Stimulated activated CD4-positive, alpha-beta T cell treated with anti-CD3 and anti-CD28 coated beads, TNF-alpha, amount 100 ng/mL, for 48 hours (primary cell): ENCODE measurements around the gene DLGAP1.
"Not testable (repeated sequence)": the region's sequence is repeated elsewhere in the genome, so short reads cannot be mapped to it uniquely, and the experiment has no call there.

Source experiments
- DNase-seq, 3 donors: peaks; one replicate each; pipeline ENCODE4 v3.0.0-alpha.2; 2020; ENCODE audit warnings: low read depth in 3 of 3

Gene DLGAP1

DNA sequence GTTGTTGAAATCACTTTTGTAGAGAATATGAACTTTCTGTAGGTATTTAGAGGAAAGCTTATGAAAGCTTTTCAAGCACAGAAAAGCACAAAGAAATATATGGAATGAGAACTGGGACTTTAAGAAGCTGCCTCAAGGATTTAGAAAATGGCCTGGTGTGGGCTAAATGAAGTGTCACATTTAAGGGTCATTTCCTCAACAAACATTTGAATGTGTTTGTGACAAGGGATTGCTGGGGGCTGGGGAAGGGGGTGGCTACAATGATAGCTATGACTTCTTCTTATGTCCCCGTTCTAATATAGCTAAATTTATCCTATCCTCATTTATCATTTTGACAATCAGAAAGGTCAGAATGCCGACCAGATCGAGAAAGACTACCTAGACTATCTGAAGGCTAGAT is 69.2 kb downstream of the DLGAP1 start:
- DNase-seq = no peak

DNA sequence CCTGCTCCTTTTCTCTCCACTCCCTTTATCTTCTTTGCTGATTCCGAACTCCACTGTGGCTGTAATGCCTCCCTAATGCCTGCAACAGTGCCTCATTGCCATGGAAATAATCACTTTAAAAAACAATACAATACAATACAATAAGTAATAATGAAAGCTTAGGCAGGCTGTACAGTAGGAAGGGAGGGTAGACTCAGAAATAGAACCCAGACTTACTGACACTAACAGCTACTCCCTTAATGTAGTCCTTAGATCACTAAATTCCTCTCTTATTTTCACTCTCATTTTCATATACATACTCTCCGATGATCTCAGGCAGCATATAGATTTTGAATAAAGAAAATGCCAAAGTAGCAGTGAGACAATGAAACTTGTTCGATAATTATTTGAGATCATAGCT is 70.2 kb downstream of the DLGAP1 start:
- DNase-seq = no peak

DNA sequence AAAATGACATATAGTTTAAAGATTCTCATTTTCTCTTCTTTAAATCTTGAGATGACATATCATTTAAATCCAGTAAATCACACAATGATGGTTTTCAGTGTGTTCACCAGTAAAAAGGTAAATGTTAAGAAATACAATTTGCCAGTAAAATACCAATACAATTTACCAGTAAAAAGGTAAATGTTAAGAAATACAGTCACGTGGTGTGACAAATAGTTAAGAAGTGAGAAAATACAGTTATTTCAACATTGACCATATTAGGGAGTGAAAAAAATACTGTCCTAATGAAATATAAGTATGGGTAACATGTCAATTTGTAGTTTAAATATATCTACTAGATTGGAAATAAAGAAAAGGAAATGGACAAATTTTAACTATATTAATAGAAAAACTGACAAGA is 80.5 kb downstream of the DLGAP1 start:
- no peak for DNase-seq

DNA sequence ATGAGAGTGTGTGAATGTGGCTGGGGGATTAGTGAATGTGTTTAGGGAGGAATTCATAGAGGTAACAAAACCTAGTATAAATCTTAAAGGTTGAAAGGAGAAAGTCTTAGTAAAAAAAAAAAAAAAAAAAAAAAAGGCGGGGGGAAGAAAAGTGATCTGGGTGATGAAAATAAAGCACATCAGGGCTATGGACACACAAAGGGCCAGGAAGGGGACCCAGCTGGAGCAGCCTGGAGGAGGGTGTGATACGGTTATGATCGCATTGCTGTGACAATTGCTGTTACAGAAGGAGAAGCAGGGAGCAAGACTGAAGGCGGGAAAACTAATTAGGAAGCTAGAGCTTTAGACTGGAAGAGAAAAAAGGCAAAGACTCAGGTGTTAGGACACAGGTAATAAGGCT is 85.4 kb downstream of the DLGAP1 start:
- no peak for DNase-seq

DNA sequence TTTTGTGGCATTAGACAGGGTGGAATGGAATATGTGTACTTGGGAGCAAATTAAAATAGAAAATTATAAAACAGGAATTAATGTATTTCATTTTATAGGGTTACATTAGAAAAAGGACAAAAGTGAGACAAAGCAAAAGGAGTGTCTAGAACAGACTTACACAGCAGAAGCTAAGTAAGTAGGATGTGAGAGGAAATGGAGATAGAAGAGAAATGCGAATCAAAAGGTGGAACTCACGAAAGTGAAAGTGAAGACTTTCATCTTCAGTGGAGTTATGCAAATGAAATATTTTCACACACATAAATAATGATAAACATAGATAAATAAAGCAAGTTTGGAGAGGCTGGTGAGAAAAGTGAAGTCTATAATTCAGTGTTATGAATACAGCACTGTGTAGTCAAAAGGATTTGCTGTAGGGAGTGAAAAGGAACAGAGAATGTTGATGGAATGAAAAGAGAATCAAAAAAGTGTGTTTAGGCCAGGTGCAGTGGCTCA is 94.8 kb downstream of the DLGAP1 start:
- DNase-seq = no peak

DNA sequence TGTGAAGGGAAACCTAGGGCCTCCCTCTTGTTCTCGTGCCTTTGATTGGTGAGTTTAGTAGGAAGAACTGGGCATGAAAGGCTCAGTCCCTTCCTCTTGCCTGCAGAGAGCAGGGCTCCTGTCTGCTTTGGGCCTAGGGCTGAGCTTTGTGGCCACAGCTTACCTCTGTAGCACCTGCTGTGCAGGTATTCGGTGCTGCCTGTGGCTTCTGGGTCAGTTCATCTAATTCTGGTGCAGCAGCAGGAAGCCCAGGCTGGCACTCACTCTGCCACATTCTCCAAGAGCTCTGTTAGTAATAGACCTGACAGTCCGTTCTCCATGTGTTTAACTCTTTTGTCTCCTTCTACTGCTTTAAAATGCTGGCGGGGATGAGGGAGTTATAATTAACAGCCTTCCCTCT is 96.5 kb downstream of the DLGAP1 start:
- no peak for DNase-seq

DNA sequence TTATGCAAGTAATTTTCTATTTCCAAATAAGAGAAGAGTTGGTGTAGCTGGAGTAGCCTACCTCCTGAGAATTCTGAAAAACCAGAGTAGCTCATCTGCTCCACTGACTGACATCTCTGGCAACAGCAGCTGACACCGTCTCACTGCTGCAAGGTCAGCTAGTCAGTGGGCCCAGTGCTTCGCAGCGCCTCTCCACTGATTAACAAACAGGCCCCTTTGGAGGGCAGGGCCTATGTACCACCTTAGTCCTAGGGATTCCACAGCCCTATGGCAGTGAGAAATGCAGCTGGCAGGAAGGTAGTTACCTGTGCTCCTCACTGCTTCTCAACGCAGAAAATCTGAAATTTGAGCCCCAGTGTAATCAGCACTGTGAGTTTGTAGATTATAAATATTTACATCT is 97.5 kb downstream of the DLGAP1 start:
- DNase-seq = no peak

DNA sequence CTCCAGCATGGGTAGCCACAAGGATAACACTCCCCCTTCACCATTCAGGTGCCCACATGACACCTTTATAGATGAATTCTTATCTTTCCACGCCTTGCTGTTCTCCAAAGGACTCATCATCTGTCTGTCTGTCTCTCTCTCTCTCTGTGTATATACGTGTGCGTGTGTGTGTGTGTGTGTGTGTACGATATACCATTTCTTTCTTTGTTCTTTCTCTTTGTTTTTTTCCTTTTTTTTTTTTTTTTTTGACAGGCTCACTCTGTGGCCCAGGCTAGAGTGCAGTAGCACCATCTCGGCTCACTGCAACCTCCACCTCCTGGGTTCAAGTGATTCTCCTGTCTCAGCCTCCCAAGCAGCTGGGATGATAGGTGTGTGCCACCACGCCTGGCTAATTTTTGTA is 98.2 kb downstream of the DLGAP1 start:
- DNase-seq = no peak

DNA sequence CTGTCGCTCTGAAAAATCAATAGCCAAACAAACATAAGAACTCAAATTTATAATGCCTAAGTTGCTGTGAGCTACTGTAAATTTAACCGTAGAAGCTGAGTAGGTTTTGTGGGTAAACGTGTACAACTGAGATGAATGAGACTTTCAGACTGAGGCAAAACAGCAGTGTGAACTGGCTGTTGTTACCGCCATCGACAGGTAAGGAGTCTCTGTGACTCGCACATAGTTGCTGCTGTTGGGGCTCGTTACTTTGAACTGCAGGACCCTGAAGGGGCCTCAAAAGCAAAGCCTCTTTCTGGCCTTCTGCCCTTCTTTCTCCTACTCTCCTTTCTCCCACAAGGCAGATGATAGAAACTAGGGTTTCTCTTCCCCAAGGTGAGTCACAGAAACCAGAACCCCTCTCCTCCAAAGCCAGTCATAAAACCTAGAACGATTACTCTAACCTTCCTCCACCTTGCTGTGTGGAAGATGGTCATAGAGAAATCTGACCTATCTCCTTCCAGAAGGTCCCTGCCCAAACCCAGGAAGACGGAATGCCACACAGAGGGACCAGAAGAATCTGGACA is 101.2 kb downstream of the DLGAP1 start:
- no peak for DNase-seq

DNA sequence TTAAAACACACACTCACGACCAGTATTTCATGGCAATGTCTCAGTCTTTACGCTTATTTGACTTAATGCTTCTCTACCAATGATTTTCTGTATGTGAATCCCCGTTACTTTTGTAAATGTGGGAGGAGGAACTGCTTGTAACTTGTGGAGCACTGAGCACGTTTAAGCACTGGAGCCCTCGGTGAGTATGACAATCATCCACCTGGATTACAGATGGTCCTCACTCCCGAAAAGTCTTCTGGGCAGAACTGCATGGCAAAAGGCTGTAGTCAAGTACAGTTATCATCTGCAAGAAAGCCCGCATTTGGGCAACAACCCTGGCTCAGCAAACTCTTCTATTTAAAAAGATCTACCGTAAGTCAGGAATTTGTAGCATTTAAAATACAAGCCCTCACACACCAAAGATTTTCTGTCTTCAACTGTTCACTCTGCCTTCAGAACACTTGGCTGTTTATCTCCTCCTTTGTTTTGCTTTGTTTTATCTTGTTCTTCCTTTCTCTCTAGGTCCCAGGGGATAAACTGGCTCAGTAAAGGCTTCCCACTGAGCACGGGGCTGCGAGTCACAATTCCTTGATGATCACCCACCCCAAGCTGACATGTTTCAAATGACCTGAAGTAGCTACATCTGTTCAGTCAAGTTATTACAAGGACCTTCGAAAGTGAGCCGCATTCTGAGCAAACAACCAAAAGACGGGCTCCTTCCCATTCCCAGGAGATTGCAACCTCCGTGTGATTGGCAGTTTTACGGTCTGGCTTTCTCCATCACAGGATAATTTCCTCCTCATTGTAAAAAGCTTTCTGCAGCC is 102.2 kb downstream of the DLGAP1 start:
- no peak for DNase-seq

DNA sequence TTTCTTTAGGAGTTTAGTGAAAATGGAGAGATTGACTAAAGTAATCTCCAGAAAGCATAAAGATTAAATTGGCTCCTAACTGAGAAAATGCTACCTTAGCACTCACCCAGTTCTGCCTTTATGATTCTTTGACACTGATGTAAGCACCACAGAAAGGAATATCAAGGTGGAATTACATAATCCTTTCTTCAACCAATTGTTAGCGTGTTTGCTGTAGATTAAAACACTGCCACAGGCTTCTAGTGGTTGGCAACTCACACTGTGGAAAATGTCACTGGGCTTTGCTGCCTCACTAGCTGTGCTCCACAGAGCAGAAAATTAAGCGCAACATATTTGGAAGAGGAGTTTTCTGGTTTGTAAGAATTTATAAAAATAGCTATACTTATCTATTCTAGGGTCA is 104.1 kb downstream of the DLGAP1 start:
- DNase-seq = no peak

DNA sequence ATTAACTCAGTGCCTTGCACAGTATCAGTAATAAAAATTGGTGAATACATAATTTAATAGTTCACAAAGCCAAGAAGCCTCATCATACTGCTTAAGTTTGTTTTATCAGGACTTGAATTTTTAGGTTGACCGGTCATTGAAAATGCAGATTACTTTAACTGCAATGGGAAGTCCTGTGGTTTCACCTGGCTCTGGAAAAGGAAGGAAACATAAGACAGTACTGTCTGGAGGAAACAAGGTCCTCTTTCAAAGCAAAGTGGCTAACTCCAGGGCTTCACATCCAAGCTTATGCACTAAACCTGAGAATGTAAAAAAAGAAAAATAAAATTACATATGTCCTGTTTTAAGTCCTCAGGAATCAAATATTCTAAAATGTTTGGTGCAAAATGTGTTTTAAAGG is 119.7 kb downstream of the DLGAP1 start:
- DNase-seq = no peak

DNA sequence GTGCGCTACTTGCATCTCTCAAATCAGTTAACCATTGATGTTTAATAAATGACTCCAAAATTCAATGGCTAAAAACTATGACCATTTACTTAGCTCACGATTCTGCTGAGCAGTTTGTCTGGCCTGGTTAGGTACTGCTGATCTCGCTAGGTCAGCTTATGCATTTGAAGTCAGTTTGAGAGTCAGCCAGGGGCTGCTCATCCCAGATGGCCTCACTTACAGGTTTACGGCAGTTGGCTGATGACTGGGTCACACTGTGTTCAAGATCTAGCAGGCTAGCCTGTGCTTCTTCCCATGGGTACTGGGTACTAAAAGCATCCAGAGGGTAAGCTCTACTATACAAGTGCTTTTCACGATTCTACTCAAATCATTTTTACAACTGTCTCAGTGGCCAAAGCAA is 122.1 kb downstream of the DLGAP1 start:
- DNase-seq = no peak

DNA sequence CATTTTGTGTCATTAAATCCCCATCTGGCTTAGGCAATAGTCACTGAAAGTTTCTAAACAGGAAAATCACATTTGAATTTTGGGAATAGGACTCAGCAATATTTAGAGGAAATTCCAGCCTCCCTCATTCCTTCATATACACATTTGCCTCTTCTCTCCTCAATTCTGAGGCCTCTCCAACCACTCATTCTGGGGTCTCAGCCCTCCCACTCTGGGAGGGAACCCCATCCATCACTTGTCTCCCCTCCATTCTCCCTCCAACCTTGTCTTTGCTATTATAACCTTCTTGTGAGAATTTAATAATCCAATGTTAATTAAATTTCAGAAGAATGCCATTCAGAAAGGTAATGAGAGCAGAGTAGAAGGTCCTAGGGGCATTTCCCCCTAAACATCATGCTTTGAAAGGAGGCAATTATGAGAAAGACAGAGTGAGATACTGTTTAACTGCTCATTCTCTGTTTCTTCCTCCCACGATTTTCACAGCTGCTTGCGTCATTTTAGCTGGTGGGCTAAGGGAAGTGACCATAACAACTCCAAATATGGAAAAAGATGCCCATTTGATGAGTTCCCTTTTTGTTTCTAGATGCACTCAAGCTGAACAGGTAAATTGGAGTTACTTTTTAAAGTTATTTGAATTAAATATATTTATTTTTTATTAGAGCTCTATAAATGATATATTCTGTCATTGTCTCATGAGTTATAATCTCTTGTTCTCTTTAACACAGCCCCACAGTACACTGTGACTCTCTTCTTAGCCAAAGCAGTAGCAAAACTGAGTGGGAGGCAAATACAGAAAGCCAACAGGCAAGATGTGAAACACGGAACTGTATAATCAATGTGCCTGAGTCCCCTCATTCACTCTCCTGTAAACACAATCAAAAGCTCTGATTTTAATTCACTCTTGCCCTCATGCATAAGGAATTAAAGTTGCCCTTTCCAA is 135.1 kb downstream of the DLGAP1 start:
- DNase-seq = no peak

DNA sequence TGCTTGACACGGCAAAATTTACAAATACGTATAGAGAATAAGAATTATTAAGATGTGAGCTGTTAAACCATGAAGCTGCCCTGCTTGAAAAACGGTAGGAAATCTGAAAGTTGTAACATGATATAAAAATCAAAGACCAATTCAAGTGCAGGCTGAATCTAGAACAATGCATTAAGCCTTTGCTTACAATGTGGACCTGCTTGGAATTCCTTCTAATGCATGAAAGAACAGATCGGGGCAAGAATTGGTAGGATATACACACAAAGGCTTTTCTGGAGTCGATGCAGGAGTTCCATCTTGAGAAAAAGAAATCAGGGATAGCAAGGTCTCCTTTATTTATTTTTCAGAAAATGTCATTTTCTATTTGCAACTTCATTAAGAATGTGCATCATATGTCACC is 136.8 kb downstream of the DLGAP1 start:
- no peak for DNase-seq

DNA sequence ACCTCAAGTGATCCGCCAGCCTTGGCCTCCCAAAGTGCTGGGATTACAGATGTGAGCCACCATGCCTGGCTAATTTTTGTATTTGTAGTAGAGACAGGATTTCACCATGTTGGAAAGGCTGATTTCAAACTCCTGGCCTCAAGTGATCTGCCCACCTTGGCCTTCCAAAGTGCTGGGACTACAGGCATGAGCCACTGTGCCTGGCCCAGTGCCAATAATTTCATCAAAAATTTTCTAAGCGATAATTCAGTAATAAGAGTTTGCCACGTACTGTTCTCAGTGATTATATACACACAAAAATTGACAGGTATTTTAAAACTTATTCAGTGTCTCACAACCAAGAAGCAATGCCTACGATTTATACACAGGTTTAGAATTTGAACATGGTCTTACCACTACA is 143.2 kb downstream of the DLGAP1 start:
- DNase-seq = not testable (repeated sequence)

DNA sequence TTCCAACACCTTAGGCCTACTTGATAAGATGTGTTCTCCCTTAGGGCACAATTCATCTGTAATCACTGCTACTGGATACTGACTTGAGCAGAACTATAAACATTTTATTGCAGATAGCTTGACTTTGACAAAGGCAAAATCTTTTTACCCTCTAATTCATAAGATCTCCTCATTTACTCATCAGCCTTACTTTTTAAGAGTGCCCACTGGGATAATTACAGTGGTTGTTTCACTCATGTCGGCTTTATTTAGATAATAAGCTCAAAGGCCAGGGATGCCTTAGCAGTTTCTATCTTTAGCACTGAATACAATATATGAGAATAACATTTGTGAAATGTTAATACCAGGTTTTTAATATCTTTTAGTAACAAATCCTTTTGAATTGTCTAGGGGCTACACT is 144.0 kb downstream of the DLGAP1 start:
- no peak for DNase-seq

DNA sequence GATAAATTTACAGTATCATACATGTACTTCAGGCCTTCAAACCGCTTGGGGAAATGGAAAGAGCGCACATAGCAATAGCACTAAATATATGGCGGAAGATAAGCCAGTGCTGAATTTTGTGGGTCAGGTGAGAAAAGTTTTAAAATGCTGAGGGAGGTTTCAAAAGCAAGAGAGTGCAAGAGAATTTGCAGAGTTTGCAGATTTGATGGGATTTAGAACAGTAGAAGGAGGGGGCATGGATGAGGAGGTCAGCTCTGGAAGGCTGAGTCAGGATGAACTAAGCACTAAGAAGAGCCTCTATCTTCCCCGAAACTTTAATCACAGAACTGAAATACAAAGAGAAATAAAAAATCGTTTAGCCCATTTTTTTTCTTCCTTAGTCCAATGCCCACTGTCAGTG is 145.9 kb downstream of the DLGAP1 start:
- DNase-seq = no peak

DNA sequence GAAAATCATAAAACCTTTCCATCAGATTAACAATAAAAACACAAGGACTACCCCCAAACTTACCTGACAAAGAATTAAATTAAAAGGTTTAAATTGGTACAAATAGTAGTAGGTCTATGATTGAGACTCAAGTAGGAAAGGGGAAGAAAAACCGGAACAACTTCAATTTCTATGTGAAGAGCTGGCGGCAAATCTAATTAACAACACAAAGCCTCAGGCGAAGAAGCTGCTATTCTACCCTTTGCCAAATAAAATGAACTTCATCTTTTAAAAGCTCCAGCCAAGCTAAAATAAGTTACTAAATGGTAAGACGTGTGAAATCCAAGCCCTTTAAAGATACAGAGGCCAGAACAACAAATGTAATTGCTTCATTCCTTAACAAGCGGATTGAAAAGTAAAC is 146.5 kb downstream of the DLGAP1 start:
- no peak for DNase-seq

DNA sequence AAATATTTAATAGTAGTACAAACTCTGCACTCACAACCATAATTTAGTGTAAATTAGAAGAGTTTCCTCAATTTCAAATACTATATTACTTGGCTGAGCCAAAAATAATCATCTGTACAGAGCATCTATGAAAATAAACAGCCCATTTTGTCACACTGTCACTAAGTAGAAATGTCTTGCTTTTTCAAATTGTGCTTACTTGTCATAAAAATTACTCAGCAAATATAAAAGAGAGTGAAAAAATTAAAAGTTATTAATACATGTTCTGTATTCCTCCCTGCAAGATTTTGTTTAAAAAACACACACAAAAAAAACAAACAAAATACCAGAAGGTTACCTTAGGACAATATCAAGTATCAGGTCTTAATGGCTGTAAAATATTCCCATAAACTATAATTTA is 155.7 kb downstream of the DLGAP1 start:
- DNase-seq = no peak

DNA sequence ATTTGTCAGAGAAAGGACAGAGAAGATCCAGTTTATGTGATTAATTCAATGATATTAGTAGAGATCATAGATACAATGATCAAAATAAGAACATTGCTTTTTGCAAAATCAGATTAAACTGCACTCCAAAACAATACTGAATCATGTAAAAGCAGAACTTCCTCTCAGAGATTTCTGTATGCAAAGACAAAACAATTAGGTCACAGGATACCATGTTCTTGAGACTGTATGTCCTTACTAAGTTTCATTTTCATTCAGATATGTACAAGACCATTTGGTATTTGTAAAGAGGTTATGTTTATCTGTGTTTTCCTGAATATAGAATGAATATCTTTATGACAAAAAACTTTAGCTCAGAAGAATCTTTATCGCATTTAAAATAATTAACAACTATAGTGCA is 161.8 kb downstream of the DLGAP1 start:
- DNase-seq = no peak

DNA sequence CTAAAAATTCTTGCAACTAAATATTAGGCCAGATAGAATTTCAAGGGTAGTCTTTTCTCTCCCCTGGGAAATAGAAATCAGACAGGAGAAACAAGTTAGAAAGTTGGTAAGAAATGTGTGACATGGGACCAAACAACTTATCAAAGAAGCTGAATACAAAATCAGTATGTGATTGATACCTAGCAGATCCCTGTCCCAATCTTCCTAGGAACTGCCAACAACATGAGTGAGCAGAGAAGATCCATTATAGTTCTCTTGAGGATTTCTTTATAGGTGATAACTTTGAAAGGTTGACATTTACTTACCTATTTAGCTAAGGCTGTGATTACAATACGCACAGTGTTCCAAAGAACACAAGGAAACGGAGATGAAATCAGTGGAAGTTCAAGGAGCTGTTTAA is 162.4 kb downstream of the DLGAP1 start:
- DNase-seq = no peak

DNA sequence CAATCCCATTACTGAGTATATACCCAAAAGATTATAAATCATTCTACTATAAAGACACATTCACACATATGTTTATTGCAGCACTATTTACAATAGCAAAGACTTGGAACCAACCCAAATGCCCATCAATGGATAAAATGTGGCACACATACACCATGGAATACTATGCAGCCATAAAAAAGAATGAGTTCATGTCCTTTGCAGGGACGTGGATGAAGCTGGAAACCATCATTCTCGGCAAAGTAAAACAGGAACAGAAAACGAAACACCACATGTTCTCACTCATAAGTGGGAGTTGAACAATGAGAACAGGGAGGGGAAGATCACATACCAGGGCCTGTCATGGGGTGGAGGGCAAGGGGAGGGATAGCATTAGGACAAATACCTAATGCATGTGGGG is 167.8 kb downstream of the DLGAP1 start:
- not testable (repeated sequence) for DNase-seq
